CD4-positive, alpha-beta memory T cell (primary cell): ENCODE data around the gene MT4. TPM values are rescaled to one million over a fixed set of nuclear protein-coding genes. Genes with fewer than 3 reads are reported as not detected.
A peak's percentile ranks its signal among the peaks of the same experiment; 100 is the strongest.

ENCODE experiments used
- CTCF ChIA-PET: fragments of 350-600 bp; sonication (Branson Sonifier 250); formaldehyde crosslinking; loops from one replicate; lab custom pipeline; 2021; ENCODE audit warnings: inconsistent platforms; ENCODE audit not compliant: partially characterized antibody; lab: Charles Lee
- POLR2A ChIA-PET: fragments of 350-600 bp; sonication (Branson Sonifier 250); formaldehyde crosslinking; loops from one replicate; lab custom pipeline; 2021; ENCODE audit not compliant: partially characterized antibody; lab: Charles Lee
- DNase-seq, 5 donors: peaks; one replicate each; pipeline versions ENCODE4 v3.0.0 to v3.0.0-alpha.2; 2020 to 2022; ENCODE audit warnings: mixed read lengths in 1 of 5
- H3K27ac ChIP-seq: one replicate; pipeline ENCODE4 v1.7.0; 2013; ENCODE audit warnings: low read depth, low read length
- H3K27me3 ChIP-seq: 2 replicates; pipeline ENCODE4 v1.7.0; 2013; ENCODE audit warnings: mild to moderate bottlenecking, low read length, moderate library complexity; ENCODE audit not compliant: insufficient read depth
- H3K36me3 ChIP-seq: 2 replicates; pipeline ENCODE4 v1.7.0; 2013; ENCODE audit warnings: mild to moderate bottlenecking, low read length, moderate library complexity; ENCODE audit not compliant: insufficient read depth
- H3K4me1 ChIP-seq: 2 replicates; pipeline ENCODE4 v1.7.0; 2013; ENCODE audit warnings: mild to moderate bottlenecking, low read length, moderate library complexity; ENCODE audit not compliant: insufficient read depth
- H3K4me3 ChIP-seq, 2 donors: one replicate each; pipeline ENCODE4 v1.7.0; 2013; ENCODE audit warnings: low read length in 2 of 2, mild to moderate bottlenecking in 1 of 2
- H3K9me3 ChIP-seq, 2 donors: one replicate each; pipeline ENCODE4 v1.7.0; 2013; ENCODE audit warnings: low read length in 2 of 2, control low read depth in 1 of 2; ENCODE audit not compliant: control insufficient read depth in 1 of 2
- H3K27ac Mint-ChIP-seq, 7 donors: one replicate each; pipeline ENCODE4 v1.8.0; 2020 to 2021; ENCODE audit warnings: mixed read lengths in 7 of 7, mild to moderate bottlenecking in 6 of 7, inconsistent platforms in 3 of 7, moderate library complexity in 3 of 7
- H3K27me3 Mint-ChIP-seq, 2 donors: one replicate each; pipeline ENCODE4 v1.8.0; 2020 to 2021; ENCODE audit warnings: mixed read lengths in 2 of 2
- H3K36me3 Mint-ChIP-seq, 2 donors: one replicate each; pipeline ENCODE4 v1.8.0; 2020 to 2021; ENCODE audit warnings: mixed read lengths in 2 of 2, inconsistent platforms in 1 of 2, mild to moderate bottlenecking in 1 of 2
- H3K4me1 Mint-ChIP-seq, 4 donors: one replicate each; pipeline ENCODE4 v1.8.0; 2020 to 2021; ENCODE audit warnings: mixed read lengths in 4 of 4, mild to moderate bottlenecking in 1 of 4
- H3K4me3 Mint-ChIP-seq, 8 donors: one replicate each; pipeline ENCODE4 v1.8.0; 2020 to 2021; ENCODE audit warnings: mixed read lengths in 8 of 8, mild to moderate bottlenecking in 7 of 8, moderate library complexity in 6 of 8, inconsistent platforms in 3 of 8
- H3K9me3 Mint-ChIP-seq, 8 donors: one replicate each; pipeline ENCODE4 v1.8.0; 2020 to 2021; ENCODE audit warnings: mixed read lengths in 8 of 8, mild to moderate bottlenecking in 5 of 8, inconsistent platforms in 3 of 8, moderate library complexity in 1 of 8
- intact Hi-C: fragments of 100-400 bp; cut with micrococcal nuclease; formaldehyde crosslinking; loops from one replicate; pipeline ENCODE4 v1.15.1; 2023
- polyA plus RNA-seq, 2 donors: library from polyadenylated mRNA; unstranded; fragments of 300-500 nt; fragmentation: Illumina TruSeq; gene quantifications; one replicate each; pipeline ENCODE4 v1.2.3, GENCODE V29; 2021
- total RNA-seq, 2 experiments: library from RNA; stranded (reverse); gene quantifications; one replicate each; pipeline ENCODE4 v1.2.3, GENCODE V29; 2021

MT4 gene
- total and polyA plus RNA-seq, 4 experiments from 2014 or later = not detected

DNA sequence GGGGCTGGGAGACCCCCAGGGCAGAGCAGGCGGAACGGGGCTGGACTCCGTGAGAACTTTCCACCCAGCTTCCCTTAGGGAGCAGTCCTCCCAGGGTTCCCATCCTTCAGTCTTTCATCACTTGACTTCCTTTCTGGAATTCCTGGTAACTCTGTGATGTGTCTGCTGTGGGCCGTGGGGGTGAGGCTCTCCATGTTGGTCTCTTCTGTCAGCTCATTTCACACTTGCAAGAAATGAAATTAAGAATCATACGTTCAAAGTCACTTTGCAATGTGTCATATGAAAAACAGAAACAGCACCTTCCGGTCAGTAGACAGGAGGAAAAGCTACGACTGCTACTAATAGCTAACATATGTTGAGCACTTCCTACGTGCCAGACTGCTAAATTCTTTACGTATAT lies 39.6 kb upstream of the MT4 start:
- POLR2A ChIA-PET = no interaction called here
- peaks cover 0 to 2% of the 10 kb centered on the region in 2 donors for H3K27me3 Mint-ChIP-seq
- intact Hi-C loops = no loop called here
- CTCF ChIA-PET = no interaction called here
- H3K27me3 ChIP-seq = no peaks in the 10 kb centered on the region
- H3K4me1 Mint-ChIP-seq = peaks cover 5 to 7% (median 6%) of the 10 kb centered on the region in 4 donors
- no peaks in the 10 kb centered on the region for H3K9me3 ChIP-seq
- no peak for DNase-seq
- no peaks in the 10 kb centered on the region for H3K36me3 ChIP-seq
- H3K27ac Mint-ChIP-seq = peak overlapping the region in 1 of 7 donors; percentile 48
- no peak overlapping the region for H3K4me3 Mint-ChIP-seq
- no peaks in the 10 kb centered on the region for H3K36me3 Mint-ChIP-seq
- peaks cover 0 to 4% (median 0%) of the 10 kb centered on the region in 8 donors for H3K9me3 Mint-ChIP-seq
- peaks cover 9% of the 10 kb centered on the region for H3K4me1 ChIP-seq
- H3K4me3 ChIP-seq = no peak overlapping the region
- no peak overlapping the region for H3K27ac ChIP-seq

DNA sequence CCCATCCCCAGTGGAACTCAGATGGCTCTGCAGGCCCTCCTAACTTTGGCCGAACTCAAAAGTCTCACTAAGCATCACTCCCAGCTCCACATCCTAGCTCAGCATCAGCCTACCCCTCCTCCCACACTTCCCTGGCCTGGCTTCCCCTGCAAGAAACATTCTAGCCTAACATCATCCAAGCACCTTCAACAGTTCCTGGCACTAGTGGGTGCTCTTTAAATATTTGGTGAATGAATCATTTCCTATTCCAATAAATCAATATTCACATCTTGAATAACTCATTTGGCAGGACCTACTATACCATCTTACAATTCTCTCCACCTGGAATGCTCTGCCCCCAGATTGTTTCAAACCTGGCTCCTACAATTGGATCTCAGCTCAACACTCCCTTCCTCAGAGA lies 34.0 kb upstream of the MT4 start:
- peaks cover 2% of the 10 kb centered on the region for H3K27me3 ChIP-seq
- Mint-ChIP-seq H3K4me1 (no peaks in the 10 kb centered on the region), H3K9me3 (peaks cover 0 to 2% (median 0%) of the 10 kb centered on the region in 8 donors), H3K27me3 (peaks cover 6 to 7% of the 10 kb centered on the region in 2 donors), H3K27ac (peak overlapping the region in 1 of 7 donors; percentile 85), H3K4me3 (no peak overlapping the region), H3K36me3 (no peaks in the 10 kb centered on the region)
- no peak overlapping the region for H3K4me3 ChIP-seq
- intact Hi-C loops = no loop called here
- H3K4me1 ChIP-seq = no peaks in the 10 kb centered on the region
- H3K36me3 ChIP-seq = no peaks in the 10 kb centered on the region
- DNase-seq = no peak
- ChIA-PET CTCF (interaction anchor here (0.8 to 3.0 kb wide), 3 partner anchors 14 to 171 kb away, joined by 3 to 12 read pairs (median 5); no protein-coding TSS in a partner anchor), POLR2A (interaction anchor here (0.9 to 1.1 kb wide), 2 partner anchors 11 to 16 kb away, joined by 3 to 4 read pairs; partner anchors contain the start of gene BBS2)
- H3K27ac ChIP-seq = no peak overlapping the region
- H3K9me3 ChIP-seq = no peaks in the 10 kb centered on the region

DNA sequence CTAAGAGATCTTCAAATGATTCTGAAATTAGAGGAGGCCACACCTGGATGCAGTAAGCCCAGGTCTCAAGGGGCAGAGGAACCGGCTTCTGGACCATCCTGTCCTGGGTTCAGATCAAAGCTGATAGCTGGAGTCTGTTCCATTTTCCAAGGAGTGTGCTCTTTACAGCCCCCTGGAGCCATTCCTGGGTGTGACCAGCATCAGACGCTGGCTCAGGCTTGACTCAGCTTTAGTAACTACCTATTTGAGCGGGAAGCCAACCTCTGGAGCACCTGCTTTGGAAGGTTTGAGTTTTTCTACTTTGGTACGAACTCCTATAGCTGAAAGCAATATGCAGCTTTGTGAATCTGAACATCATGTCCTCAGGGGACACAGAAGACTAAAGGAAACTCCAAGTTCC lies 32.2 kb upstream of the MT4 start:
- intact Hi-C loops = no loop called here
- CTCF ChIA-PET = interaction anchor here (1.0 kb wide), 1 partner anchor 43 kb away, joined by 3 read pairs; no protein-coding TSS in a partner anchor

DNA sequence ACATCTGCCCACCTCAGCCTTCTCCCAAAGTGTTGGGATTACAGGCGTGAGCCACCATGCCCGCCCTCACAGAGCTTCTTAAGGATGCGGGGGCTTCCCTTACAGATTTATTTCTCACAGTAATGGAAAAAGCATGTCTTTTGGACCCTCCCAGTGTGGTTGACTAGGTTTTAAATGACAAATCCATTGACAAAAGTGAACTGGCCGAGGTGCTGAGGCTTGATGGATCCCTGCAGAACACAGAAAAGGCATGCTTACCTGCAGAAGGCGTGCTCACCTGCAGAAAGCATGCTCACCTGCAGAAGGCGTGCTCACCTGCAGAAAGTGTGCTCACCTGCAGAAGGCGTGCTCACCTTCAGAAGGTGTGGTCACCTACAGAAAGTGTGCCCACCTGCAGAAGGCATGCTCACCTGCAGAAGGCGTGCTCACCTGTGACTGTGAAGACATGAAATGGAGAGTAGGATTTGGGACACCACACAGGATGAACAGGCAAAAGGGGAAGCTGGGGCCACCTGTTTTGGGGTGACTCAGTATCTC lies 30.0 kb upstream of the MT4 start:
- H3K4me1 Mint-ChIP-seq = no peaks in the 10 kb centered on the region
- Histone ChIP-seq H3K36me3 (no peaks in the 10 kb centered on the region), H3K27ac (no peak overlapping the region), H3K4me1 (no peaks in the 10 kb centered on the region), H3K4me3 (no peak overlapping the region), H3K9me3 (no peaks in the 10 kb centered on the region), H3K27me3 (peaks cover 7% of the 10 kb centered on the region)
- intact Hi-C loops = no loop called here
- no peaks in the 10 kb centered on the region for H3K36me3 Mint-ChIP-seq
- no peak for DNase-seq
- peaks cover 16 to 26% of the 10 kb centered on the region in 2 donors for H3K27me3 Mint-ChIP-seq
- CTCF ChIA-PET = no interaction called here
- POLR2A ChIA-PET = no interaction called here
- peaks cover 0 to 2% (median 0%) of the 10 kb centered on the region in 8 donors for H3K9me3 Mint-ChIP-seq
- no peak overlapping the region for H3K4me3 Mint-ChIP-seq
- H3K27ac Mint-ChIP-seq = no peak overlapping the region

More for the DNA sequence above, 32.2 kb upstream of the MT4 start:
- Histone ChIP-seq H3K4me1 (no peaks in the 10 kb centered on the region), H3K36me3 (no peaks in the 10 kb centered on the region), H3K4me3 (no peak overlapping the region), H3K9me3 (no peaks in the 10 kb centered on the region), H3K27ac (no peak overlapping the region), H3K27me3 (peaks cover 4% of the 10 kb centered on the region)
- POLR2A ChIA-PET = no interaction called here
- Mint-ChIP-seq H3K27ac (no peak overlapping the region), H3K4me3 (no peak overlapping the region), H3K27me3 (peaks cover 15 to 16% of the 10 kb centered on the region in 2 donors), H3K36me3 (no peaks in the 10 kb centered on the region), H3K4me1 (no peaks in the 10 kb centered on the region), H3K9me3 (peaks cover 0 to 2% (median 0%) of the 10 kb centered on the region in 8 donors)
- DNase-seq = no peak

DNA sequence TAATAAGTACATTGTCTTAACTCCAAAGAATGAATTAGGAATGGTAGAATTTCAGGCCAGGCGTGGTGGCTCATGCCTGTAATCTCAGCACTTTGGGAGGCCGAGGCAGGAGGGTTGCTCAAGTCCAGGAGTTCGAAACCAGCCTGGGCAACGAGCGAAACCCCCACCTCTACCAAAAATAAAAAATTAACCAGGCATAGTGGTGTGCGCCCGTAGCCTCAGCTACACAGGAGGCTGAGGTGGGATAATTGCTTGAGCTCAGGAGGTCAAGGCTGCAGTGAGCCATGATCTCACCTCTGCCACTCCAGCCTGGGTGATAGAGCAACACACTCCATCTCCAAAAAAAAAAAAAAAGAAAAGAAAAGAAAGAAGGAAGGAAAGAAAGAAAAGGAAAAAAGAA lies 26.5 kb upstream of the MT4 start:
- peaks cover 12% of the 10 kb centered on the region for H3K27me3 ChIP-seq
- no peak overlapping the region for H3K27ac ChIP-seq
- no peaks in the 10 kb centered on the region for H3K9me3 ChIP-seq
- peaks cover 0 to 5% (median 0%) of the 10 kb centered on the region in 8 donors for H3K9me3 Mint-ChIP-seq
- peaks cover 19 to 40% of the 10 kb centered on the region in 2 donors for H3K27me3 Mint-ChIP-seq
- no peaks in the 10 kb centered on the region for H3K4me1 Mint-ChIP-seq
- H3K36me3 Mint-ChIP-seq = no peaks in the 10 kb centered on the region
- no peaks in the 10 kb centered on the region for H3K36me3 ChIP-seq
- no peak overlapping the region for H3K27ac Mint-ChIP-seq
- H3K4me3 ChIP-seq = no peak overlapping the region
- no peak for DNase-seq
- no peak overlapping the region for H3K4me3 Mint-ChIP-seq
- CTCF ChIA-PET = no interaction called here
- POLR2A ChIA-PET = no interaction called here
- intact Hi-C loops = no loop called here
- no peaks in the 10 kb centered on the region for H3K4me1 ChIP-seq

DNA sequence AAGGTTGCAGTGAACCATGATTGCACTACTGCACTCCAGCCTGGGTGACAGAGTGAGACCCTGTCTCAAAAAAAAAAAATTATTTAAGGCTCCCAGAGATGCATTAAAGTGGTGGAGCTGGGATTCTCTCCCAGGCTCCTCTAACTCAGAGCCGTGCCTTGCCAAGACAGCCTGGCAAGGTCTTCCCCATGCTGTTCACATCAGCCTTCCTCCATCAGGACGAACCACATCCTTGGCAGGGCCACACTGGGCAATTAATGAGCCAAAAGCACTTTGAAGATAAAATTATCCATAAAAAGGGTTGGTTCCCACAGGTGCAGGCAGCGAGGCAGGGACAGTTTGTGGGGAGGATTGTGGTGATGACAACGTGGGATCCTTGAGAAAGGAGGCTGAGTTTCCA lies 25.2 kb upstream of the MT4 start:
- Histone ChIP-seq H3K4me3 (no peak overlapping the region), H3K27ac (no peak overlapping the region), H3K36me3 (no peaks in the 10 kb centered on the region), H3K27me3 (peaks cover 12% of the 10 kb centered on the region), H3K9me3 (no peaks in the 10 kb centered on the region), H3K4me1 (no peaks in the 10 kb centered on the region)
- POLR2A ChIA-PET = no interaction called here
- H3K36me3 Mint-ChIP-seq = no peaks in the 10 kb centered on the region
- H3K9me3 Mint-ChIP-seq = peaks cover 0 to 5% (median 0%) of the 10 kb centered on the region in 8 donors
- H3K27me3 Mint-ChIP-seq = peaks cover 16 to 38% of the 10 kb centered on the region in 2 donors
- H3K27ac Mint-ChIP-seq = no peak overlapping the region
- DNase-seq = no peak
- H3K4me3 Mint-ChIP-seq = no peak overlapping the region
- H3K4me1 Mint-ChIP-seq = no peaks in the 10 kb centered on the region
- CTCF ChIA-PET = no interaction called here
- intact Hi-C loops = no loop called here

DNA sequence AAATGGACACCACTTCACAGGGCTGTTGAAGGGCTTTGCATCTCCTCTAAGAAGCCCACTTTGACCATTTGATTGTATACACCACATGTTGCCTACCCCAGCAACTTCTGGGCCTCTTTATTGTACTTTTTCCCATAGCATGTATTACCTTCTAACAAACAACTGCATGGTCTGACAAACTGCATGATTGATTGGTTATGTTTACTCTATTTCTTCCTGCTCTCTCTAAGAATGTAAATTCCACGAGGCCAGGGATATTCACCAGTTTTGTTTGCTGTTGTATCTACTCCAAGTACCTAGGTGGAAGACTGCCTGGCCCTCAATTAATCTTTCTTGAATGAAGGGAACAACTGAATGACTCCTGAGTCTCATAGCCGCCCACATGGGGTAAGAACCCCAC lies 22.8 kb upstream of the MT4 start:
- Mint-ChIP-seq H3K27me3 (peaks cover 5 to 26% of the 10 kb centered on the region in 2 donors), H3K4me3 (no peak overlapping the region), H3K36me3 (no peaks in the 10 kb centered on the region), H3K27ac (no peak overlapping the region), H3K9me3 (peaks cover 0 to 5% (median 0%) of the 10 kb centered on the region in 8 donors), H3K4me1 (peaks cover 0 to 3% (median 2%) of the 10 kb centered on the region in 4 donors)
- POLR2A ChIA-PET = no interaction called here
- intact Hi-C loops = no loop called here
- Histone ChIP-seq H3K9me3 (no peaks in the 10 kb centered on the region), H3K4me3 (no peak overlapping the region), H3K27ac (no peak overlapping the region), H3K4me1 (peaks cover 3% of the 10 kb centered on the region), H3K27me3 (peaks cover 8% of the 10 kb centered on the region), H3K36me3 (no peaks in the 10 kb centered on the region)
- CTCF ChIA-PET = no interaction called here
- no peak for DNase-seq
